GM21447 (cell line): ENCODE data around the gene PHF12.
A peak's percentile ranks its signal among the peaks of the same experiment; 100 is the strongest.
"Not testable (repeated sequence)": the region's sequence is repeated elsewhere in the genome, so short reads cannot be mapped to it uniquely, and the experiment has no call there.

ENCODE experiments used
- ATAC-seq: cut with Tn5 transposase; IDR thresholded peaks from one replicate; pipeline ENCODE4 v1.9.1; 2021; ENCODE audit not compliant: unreplicated experiment

PHF12 gene

GRCh38 chr17:28885951-28886350 is 65.4 kb downstream of the PHF12 start:
- ATAC-seq: no peak

GRCh38 chr17:28885363-28885762 is 66.0 kb downstream of the PHF12 start:
- ATAC-seq: no peak

DNA sequence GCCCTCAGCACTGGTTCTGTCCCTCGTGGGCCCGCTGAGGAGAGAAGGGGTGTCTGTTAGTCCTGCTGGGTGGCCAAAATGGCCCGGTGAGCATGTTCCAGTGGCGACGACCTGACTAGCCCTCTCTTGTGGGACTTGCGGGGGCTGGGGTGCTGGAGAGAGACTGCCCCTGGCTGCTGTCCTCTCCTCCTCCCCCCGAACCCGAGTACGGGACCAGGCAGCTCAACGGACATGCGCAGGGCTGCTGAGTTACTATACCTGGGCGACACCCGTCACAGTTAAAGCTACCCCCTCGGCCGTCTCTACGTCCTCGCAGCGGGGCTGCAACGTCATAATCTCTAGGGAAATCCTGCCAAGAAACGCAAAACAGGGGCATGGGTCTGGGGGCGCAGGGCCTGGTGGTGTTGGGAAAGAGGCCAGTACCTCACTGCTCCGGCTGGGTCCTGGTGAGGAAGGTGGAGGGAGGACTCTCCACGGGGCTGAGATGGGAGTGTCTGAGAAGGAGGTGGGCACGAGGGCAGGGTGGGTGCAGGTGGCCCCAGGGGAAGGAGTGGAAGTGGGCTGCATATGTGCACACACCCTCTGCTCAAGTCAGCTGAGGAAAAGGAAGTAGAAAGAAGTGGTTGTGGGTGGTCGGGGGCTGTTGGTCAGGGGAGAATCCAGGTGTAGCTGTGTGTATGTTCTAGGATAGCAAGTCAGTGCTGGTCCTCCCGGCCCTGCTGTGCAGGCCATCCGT is 67.2 kb downstream of the PHF12 start:
- no peak for ATAC-seq

- ATAC-seq: no peak
Measured at GRCh38 chr17:28882154-28882895, 69.0 kb downstream of the PHF12 start.

- no peak for ATAC-seq
Measured at GRCh38 chr17:28881533-28882056, 69.7 kb downstream of the PHF12 start.

DNA sequence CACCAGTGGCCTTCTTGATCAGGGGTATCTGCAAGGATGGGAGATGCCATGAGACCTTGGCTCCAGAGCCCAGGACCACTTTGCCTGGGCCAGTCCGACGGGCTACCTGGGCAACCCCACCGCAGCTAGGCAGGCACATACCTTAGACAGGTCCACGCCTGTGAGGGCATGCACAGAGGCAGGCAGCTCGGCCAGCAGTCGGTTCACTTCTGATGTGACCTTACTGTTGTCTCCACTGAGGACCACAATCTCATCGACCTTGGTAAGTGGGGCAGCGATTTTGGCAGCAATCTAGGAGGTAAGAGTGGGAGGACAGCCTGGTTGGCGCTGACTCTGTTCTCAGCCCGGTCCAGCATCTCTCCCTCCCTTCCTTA is 70.8 kb downstream of the PHF12 start:
- ATAC-seq: no peak

GRCh38 chr17:28879886-28880571 is 71.3 kb downstream of the PHF12 start:
- no peak for ATAC-seq

- ATAC-seq: no peak
Measured at GRCh38 chr17:28878981-28879380, 72.3 kb downstream of the PHF12 start.

- no peak for ATAC-seq
Measured at GRCh38 chr17:28878158-28878910, 73.0 kb downstream of the PHF12 start.

GRCh38 chr17:28877150-28877711 is 74.1 kb downstream of the PHF12 start:
- not testable (repeated sequence) for ATAC-seq

GRCh38 chr17:28875848-28876550 is 75.3 kb downstream of the PHF12 start:
- no peak for ATAC-seq

DNA sequence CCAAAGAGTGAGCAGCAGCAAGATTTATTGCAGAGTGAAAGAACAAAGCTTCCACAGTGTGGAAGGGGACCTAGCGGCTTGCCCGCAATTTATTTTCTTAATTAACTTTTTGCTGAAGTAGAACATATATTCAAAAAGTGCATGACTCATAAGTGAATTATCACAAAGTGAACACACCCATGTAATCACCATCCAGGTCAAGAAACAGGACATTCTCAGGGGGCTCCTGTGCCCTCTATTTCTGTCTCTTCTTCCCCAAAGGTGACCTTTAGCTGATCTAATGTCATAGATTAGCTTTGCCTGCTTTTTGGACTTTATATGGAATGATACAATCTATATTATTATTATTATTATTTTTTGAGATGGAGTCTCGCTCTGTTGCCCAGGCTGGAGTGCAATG is 76.6 kb downstream of the PHF12 start:
- no peak for ATAC-seq

DNA sequence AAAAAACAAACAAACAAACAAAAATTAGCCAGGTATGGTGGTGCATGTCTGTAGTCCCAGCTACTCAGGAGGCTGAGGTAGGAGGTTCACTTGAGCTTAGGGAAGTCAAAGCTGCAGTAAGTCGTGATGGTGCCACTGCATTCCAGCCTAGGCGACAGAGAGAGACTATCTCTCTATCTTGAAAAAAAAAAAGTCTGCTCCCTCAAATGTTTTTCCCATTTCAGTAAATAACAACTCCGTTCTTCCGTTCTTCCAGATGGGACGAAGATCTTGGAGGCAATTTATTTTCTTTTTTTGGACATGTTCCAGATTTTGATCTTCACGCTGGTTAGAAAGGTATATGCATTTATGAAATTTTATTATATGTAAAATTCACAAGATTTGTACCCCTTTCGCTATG is 77.5 kb downstream of the PHF12 start:
- ATAC-seq: no peak

- ATAC-seq: peak; percentile 98
Measured at GRCh38 chr17:28871056-28871579, 80.2 kb downstream of the PHF12 start.

DNA sequence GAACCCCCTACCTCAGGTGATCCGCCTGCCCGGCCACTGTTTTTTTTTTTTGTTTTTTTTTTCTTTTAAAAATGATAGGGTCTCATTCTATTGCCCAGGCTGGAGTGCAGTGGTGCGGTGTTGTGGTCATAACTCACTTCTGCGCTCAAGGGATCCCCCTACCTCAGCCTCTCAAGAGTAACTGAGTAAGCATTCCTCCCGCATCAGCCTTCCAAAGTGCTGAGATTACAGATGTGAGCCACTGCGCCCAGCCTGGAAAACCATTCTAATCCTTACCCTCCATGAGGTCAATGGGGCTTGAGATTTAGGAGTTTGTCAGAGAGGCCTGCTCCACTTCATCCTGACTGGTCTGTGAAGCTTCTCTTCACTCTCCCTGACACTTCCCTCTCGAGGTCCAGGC is 84.0 kb downstream of the PHF12 start:
- ATAC-seq: no peak

DNA sequence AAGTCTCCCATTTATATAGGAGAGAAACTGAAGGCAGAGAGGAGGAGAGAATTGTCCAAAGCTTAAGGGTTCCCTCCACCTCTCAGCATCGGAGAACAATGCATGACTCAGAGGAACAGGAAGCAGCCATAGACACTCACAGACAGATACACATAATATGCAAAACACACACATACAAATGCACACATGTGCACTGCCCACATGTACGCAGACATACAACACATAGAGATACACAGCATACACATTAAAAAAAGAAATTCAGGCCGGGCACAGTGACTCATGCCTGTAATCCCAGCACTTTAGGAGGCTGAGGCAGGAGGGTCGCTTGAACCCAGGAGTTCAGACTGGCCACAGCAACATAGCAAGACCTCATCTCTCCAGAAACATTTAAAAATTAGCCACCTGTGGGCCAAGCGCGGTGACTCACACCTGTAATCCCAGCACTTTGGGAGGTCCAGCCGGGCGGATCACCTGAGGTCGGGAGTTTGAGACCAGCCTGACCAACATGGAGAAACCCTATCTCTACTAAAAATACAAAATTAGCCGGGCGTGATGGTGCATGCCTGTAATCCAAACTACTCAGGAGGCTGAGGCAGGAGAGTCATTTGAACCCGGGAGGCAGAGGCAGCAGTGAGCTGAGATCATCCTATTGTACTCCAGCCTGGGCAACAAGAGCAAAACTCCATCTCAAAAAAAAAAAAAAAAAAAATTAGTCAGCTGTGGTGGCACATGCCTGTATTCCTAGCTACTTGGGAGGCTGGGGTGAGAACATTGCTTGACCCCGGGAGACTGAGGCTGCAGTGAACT is 85.2 kb downstream of the PHF12 start:
- no peak for ATAC-seq

DNA sequence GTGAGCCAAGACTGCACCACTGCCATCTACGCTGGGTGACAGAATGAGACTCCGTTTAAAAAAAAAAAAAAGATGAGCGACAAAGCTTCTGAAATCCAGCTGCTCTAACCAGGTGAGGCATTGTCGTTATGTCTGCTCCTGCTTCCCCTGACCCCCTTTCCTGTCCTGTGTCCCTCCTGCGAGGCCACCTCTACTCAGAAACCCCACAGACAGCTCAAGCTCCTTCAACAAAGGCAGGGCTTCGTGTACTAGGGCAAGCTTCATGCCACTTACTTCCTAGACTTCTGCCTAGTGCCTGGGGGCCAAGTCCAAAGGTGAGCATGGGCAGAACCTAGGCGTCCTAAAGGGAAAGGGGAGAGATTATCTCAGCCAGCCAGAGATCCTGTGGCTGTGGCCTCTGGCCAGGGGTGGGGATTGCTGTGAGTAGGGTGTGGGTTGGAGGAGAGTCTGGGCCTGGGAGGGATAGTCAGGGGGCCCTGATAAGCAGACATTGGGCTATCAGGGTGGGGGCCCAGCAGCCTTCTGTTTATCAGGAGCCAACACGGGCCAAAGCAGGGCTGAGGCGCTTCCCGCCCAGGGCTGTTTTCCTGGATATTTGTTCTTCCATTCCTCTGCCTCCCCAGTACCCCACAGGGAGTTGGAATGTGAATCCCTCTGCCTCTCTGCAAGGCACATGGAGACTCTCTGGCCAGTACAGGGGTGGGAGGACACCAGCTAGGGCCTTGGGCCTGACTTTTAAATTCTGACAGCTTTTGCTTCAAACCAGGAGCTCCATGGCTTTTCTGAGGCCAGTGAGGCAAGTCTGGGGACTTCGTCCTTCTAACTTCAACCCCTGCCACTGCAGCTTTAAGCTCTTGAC is 86.1 kb downstream of the PHF12 start:
- no peak for ATAC-seq

- no peak for ATAC-seq
Measured at GRCh38 chr17:28863953-28864352, 87.4 kb downstream of the PHF12 start.
